Left lung (tissue), 10 donors: ENCODE data around the gene RAI14. TPM values are rescaled to one million over a fixed set of nuclear protein-coding genes. Genes with fewer than 3 reads are reported as not detected.
"Not testable (repeated sequence)": the region's sequence is repeated elsewhere in the genome, so short reads cannot be mapped to it uniquely, and the experiment has no call there.

ENCODE experiments used
- ATAC-seq: fragments of 200-7000 bp; cut with Tn5 transposase; one replicate; pipeline ENCODE4 v1.9.1; 2020; ENCODE audit warnings: moderate library complexity
- DNase-seq, 4 donors: peaks; one replicate each; pipeline ENCODE4 v3.0.0-alpha.2; 2013 to 2020
- H3K27ac ChIP-seq, 2 donors: fragments of 200-600 bp; sonication (generic) in 1 of 2; one replicate each; pipeline versions ENCODE4 v1.5.0 to v1.8.0; 2020 to 2021
- H3K27me3 ChIP-seq, 2 donors: fragments of 200-600 bp; sonication (generic) in 1 of 2; one replicate each; pipeline versions ENCODE4 v1.5.0 to v1.8.0; 2020 to 2021
- H3K36me3 ChIP-seq, 2 donors: fragments of 200-600 bp; sonication (generic) in 1 of 2; one replicate each; pipeline versions ENCODE4 v1.5.0 to v1.8.0; 2020 to 2021
- H3K4me1 ChIP-seq, 2 donors: fragments of 200-600 bp; one replicate each; pipeline ENCODE4 v1.8.0; 2021
- H3K4me3 ChIP-seq, 2 donors: fragments of 200-600 bp; sonication (generic) in 1 of 2; one replicate each; pipeline versions ENCODE4 v1.5.0 to v1.8.0; 2020 to 2021; ENCODE audit warnings: mild to moderate bottlenecking in 1 of 2
- H3K9me3 ChIP-seq, 2 donors: fragments of 200-600 bp; sonication (generic) in 1 of 2; one replicate each; pipeline versions ENCODE4 v1.5.0 to v1.8.0; 2020 to 2021
- CTCF ChIP-seq, 2 donors: fragments of 200-600 bp; sonication (generic) in 1 of 2; IDR thresholded peaks; one replicate each; pipeline versions ENCODE4 v1.5.0 to v1.8.0; 2021; ENCODE audit warnings: antibody characterized with exemption in 2 of 2
- intact Hi-C, 2 donors: fragments of 100-400 bp; cut with DNase I; formaldehyde crosslinking; loops; one replicate each; pipeline versions ENCODE4 v1.11.2 to v1.14.2; 2022
- polyA plus RNA-seq, 6 donors: library from polyadenylated mRNA; unstranded; fragments of 120-200 nt; gene quantifications; one replicate each; pipeline ENCODE4 v1.2.1, GENCODE V29; 2013; ENCODE audit not compliant: insufficient read length in 6 of 6
- total RNA-seq, 2 donors: library from RNA; stranded (reverse); fragmentation: NEBNext Ultra II Directional; extraction: Animal tissue kit (Norgen Biotek cat#: 25700); gene quantifications; one replicate each; pipeline ENCODE4 v1.2.1, GENCODE V29; 2021
- donor health status: DM: no; HTN: yes; CAD: no.
- donor health status: DM: no; HTN: no; CAD: no.

Gene RAI14
- total and polyA plus RNA-seq, 8 donors: 48.4 to 109 (median 53.8) TPM

DNA sequence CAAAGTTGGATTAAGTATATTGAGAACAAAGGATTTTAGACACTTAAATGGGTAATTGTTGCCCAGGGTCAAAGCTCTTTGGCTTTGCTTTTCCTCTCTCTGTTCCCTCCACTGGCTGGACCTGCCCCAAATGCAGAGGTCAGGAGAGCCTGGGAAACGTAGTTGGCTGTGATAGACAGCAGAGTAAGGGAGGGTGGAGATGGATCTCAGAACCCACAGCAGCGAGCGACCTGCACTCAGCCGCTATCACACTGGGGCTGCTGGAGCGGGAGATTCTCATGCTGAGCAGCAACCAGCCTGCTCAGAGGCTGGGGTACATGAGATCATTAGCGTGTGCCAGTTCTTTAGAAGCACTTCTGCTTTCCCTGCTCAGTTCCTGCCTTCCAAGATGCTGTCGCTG is 111.1 kb downstream of the RAI14 start:
- Histone ChIP-seq H3K27me3 (no peaks in the 10 kb centered on the region), H3K27ac (no peak overlapping the region), H3K36me3 (peaks cover 0 to 7% of the 10 kb centered on the region in 2 donors), H3K4me3 (no peak overlapping the region), H3K4me1 (peaks cover 3% of the 10 kb centered on the region in 2 donors), H3K9me3 (no peaks in the 10 kb centered on the region)
- no peak for DNase-seq
- intact Hi-C loops: no loop called here
- TF ChIP-seq CTCF (IDR thresholded peaks at IDR 0.05): no peak
- ATAC-seq: no peak

GRCh38 chr5:34770486-34770885 is 114.4 kb downstream of the RAI14 start:
- no peak for ATAC-seq
- TF ChIP-seq CTCF (IDR thresholded peaks at IDR 0.05): no peak
- DNase-seq: no peak
- no peaks in the 10 kb centered on the region for H3K4me1 ChIP-seq
- H3K36me3 ChIP-seq: peaks cover 0 to 7% of the 10 kb centered on the region in 2 donors
- no peak overlapping the region for H3K27ac ChIP-seq
- intact Hi-C loops: no loop called here
- H3K9me3 ChIP-seq: no peaks in the 10 kb centered on the region
- H3K4me3 ChIP-seq: no peak overlapping the region
- H3K27me3 ChIP-seq: no peaks in the 10 kb centered on the region

DNA sequence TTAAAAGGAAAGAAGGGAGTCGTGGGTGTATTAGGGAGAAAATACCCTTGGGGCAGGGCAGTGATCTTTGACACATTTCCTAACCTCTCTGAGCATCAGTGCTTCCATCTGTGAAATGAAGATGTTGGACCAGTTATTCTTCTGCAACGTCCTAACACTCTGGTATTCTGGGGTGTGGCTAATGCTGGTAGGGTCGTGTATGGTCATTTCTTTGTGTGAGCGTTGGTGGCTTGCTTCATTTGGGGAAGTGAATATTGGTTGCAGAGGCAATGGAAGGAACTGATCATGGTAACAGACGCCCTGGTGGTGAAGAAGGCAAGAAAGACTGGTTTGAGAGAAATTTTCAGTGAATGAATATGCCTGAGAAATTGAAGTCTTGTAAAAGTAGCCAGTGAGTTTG is 114.9 kb downstream of the RAI14 start:
- no peaks in the 10 kb centered on the region for H3K4me1 ChIP-seq
- H3K9me3 ChIP-seq: no peaks in the 10 kb centered on the region
- H3K27me3 ChIP-seq: no peaks in the 10 kb centered on the region
- no peak for TF ChIP-seq CTCF (IDR thresholded peaks at IDR 0.05)
- intact Hi-C loops: no loop called here
- H3K4me3 ChIP-seq: no peak overlapping the region
- ATAC-seq (peak; percentile 18), DNase-seq (no peak)
- peaks cover 0 to 2% of the 10 kb centered on the region in 2 donors for H3K36me3 ChIP-seq
- H3K27ac ChIP-seq: peak overlapping the region in 1 of 2 donors; percentile 35

DNA sequence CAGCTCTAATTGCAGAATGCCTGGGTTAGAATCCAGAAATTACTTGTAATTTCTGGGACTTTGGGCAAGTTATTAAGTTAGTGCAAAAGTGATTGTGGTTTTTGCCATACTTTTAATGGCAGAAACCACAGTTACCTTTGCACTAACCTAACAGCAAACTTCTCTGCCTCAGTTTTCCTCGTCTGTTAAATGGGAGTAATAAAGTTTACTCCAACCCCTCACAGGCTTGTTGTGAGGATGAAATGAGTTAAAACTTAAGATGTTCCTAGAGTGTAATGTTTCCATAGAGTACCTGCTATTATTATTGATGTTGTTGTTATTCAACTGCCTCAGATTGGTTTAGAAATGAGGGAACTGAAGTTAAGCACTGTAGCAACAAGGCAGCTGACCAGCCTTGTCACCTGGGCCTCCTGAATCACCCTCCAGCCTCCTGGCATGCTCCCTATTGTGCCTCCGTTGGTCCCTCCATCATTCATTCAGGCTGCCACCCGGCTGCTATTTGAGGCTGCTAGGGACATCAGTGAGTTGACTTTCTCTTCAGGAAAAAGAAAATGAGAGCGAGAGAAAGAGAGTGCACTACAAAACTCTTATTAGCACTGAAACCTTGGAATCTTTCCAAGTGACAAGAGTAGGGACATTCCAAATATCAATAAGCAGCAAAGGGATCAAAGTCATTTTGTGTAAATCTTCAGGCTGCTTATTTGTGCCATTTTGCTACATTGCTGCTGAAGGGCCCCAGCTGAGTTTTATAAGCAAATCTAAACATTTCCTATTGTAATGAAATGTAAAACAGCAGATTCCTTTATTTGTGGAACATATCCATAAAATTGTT is 116.4 kb downstream of the RAI14 start:
- no peaks in the 10 kb centered on the region for H3K4me1 ChIP-seq
- no peaks in the 10 kb centered on the region for H3K36me3 ChIP-seq
- no peaks in the 10 kb centered on the region for H3K9me3 ChIP-seq
- H3K27ac ChIP-seq: peak overlapping the region in 1 of 2 donors; percentile 47
- no peak overlapping the region for H3K4me3 ChIP-seq
- H3K27me3 ChIP-seq: no peaks in the 10 kb centered on the region
- intact Hi-C loops: no loop called here
- ATAC-seq: peak; percentile 23
- DNase-seq: peak in 1 of 4 donors; percentile 30
- no peak for TF ChIP-seq CTCF (IDR thresholded peaks at IDR 0.05)

DNA sequence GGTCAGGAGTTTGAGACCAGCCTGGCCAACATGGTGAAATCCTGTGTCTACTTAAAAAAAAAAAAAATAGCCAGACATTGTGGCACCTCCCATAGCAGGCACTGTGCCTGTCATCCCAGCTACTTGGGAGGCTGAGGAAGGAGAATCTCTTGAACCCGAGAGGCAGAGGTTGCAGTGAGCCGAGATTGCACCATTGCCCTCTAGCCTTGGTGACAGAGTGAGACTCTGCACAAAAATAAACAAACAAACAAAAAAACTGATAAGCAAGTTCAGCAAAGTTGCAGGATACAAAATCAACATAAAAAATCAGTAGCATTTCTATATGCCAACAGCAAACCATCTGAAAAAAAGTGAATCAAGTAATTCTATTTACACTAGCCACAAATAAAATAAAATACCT is 118.0 kb downstream of the RAI14 start:
- intact Hi-C loops: no loop called here
- TF ChIP-seq CTCF (IDR thresholded peaks at IDR 0.05): no peak

DNA sequence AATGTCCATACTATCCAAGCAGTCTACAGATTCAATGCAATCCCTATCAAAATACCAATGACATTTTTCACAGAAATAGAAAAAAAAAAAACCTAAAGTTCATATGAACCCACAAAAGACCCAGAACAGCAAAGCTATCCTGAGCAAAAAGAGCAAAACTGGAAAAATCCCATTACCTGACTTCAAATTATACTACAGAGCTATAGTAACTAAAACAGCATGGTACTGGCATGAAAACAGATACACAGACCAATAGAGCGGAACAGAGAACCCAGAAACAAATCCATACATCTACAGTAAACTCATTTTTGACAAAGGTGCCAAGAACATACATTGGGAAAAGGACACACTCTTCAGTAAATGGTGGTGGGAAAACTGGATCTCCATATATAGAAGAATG is 118.5 kb downstream of the RAI14 start:
- intact Hi-C loops, H3K27me3 ChIP-seq: not testable (repeated sequence)

More for the DNA sequence above, 118.0 kb downstream of the RAI14 start:
- Histone ChIP-seq H3K4me1 (no peaks in the 10 kb centered on the region), H3K27ac (no peak overlapping the region), H3K9me3 (no peaks in the 10 kb centered on the region), H3K27me3 (no peaks in the 10 kb centered on the region), H3K4me3 (no peak overlapping the region), H3K36me3 (no peaks in the 10 kb centered on the region)
- ATAC-seq (no peak), DNase-seq (no peak)

More for the DNA sequence above, 118.5 kb downstream of the RAI14 start:
- H3K9me3 ChIP-seq, H3K27ac ChIP-seq, H3K4me3 ChIP-seq, H3K4me1 ChIP-seq, H3K36me3 ChIP-seq, DNase-seq, ATAC-seq: not testable (repeated sequence)
